AG09319 (cell line): ENCODE data around the gene CELA2A.

ENCODE experiments used
- DNase-seq: peaks from one replicate; pipeline ENCODE4 v3.0.0-alpha.2; 2010; ENCODE audit warnings: low read depth; ENCODE audit errors: extremely low read depth
- TF ChIP-seq, protein P1 (sequence below): IDR thresholded peaks from 2 replicates; pipeline ENCODE4 v1.5.1; 2011; ENCODE audit warnings: low read depth, mild to moderate bottlenecking, inconsistent platforms, low read length, moderate library complexity

CELA2A gene

GRCh38 chr1:15446212-15446611 is 10.3 kb upstream of the CELA2A start:
- TF ChIP-seq, protein P1, sequence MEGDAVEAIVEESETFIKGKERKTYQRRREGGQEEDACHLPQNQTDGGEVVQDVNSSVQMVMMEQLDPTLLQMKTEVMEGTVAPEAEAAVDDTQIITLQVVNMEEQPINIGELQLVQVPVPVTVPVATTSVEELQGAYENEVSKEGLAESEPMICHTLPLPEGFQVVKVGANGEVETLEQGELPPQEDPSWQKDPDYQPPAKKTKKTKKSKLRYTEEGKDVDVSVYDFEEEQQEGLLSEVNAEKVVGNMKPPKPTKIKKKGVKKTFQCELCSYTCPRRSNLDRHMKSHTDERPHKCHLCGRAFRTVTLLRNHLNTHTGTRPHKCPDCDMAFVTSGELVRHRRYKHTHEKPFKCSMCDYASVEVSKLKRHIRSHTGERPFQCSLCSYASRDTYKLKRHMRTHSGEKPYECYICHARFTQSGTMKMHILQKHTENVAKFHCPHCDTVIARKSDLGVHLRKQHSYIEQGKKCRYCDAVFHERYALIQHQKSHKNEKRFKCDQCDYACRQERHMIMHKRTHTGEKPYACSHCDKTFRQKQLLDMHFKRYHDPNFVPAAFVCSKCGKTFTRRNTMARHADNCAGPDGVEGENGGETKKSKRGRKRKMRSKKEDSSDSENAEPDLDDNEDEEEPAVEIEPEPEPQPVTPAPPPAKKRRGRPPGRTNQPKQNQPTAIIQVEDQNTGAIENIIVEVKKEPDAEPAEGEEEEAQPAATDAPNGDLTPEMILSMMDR = no peak

GRCh38 chr1:15448877-15449462 is 7.6 kb upstream of the CELA2A start:
- no peak for DNase-seq
- TF ChIP-seq, protein P1 = no peak

More at GRCh38 chr1:15446212-15446611, 10.3 kb upstream of the CELA2A start:
- no peak for DNase-seq

DNA sequence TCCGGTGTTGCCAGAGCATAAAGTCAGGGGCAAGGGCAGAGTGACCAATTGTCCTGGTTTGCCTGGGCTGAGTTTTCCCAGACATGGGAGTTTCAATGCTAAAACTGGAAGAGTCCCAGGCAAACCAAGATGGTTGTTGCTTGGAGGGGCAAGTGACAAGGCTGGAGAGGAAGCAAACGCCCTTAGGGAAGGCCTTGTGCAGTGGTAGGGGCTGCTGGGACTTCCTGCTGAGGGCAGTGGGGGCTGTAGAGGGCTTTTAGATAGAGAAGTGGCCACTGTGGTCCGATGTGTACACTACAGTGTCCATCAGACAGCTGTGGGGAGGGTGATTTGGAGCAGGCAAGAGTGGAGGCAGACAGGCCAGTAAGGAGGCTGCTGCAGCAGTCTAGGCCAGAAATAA is 7.0 kb upstream of the CELA2A start:
- DNase-seq = no peak
- TF ChIP-seq, protein P1 = no peak

GRCh38 chr1:15451014-15451722 is 5.4 kb upstream of the CELA2A start:
- TF ChIP-seq, protein P1 = no peak
- no peak for DNase-seq

GRCh38 chr1:15452216-15452615 is 4.3 kb upstream of the CELA2A start:
- DNase-seq = no peak
- TF ChIP-seq, protein P1 = no peak

- TF ChIP-seq, protein P1 = no peak
- no peak for DNase-seq
These were observed 3.5 kb upstream of the CELA2A start for GRCh38 chr1:15452866-15453571.

DNA sequence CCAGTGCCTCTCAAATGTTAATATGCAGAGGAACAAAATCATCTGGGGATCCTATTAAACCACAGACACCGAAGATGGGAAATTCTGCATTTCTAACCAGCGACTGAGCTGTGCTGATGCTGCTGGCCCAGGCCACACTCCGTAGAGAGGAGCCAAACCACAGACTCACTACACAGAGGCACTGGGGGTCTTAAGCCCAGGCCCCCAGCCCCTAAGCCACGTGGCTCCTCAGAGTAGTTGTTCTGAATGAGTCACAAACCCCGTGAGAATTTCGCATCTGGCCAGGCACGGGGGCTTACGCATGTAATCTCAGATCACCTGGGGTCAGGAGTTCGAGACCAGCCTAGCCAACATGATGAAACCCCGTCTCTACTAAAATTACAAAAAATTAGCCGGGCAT is 2.8 kb upstream of the CELA2A start:
- TF ChIP-seq, protein P1 = no peak
- no peak for DNase-seq
